Measurements from ENCODE around the gene EHMT1.
"Not testable (repeated sequence)": the region's sequence is repeated elsewhere in the genome, so short reads cannot be mapped to it uniquely, and the experiment has no call there.

Gene EHMT1

GRCh38 chr9:137721479-137721878 lies 102.7 kb downstream of the EHMT1 start:
- DNase-seq: no peak

GRCh38 chr9:137721899-137722298 lies 103.1 kb downstream of the EHMT1 start:
- no peak for DNase-seq

- no peak for DNase-seq
Measured at GRCh38 chr9:137722481-137722880, 103.7 kb downstream of the EHMT1 start.

GRCh38 chr9:137723356-137723755 lies 104.6 kb downstream of the EHMT1 start:
- not testable (repeated sequence) for DNase-seq

- no peak for DNase-seq
Measured at GRCh38 chr9:137723783-137724445, 105.1 kb downstream of the EHMT1 start.

GRCh38 chr9:137724818-137725240 lies 106.0 kb downstream of the EHMT1 start:
- no peak for DNase-seq

GRCh38 chr9:137725598-137725997 lies 106.8 kb downstream of the EHMT1 start:
- DNase-seq: no peak

GRCh38 chr9:137726336-137726735 lies 107.5 kb downstream of the EHMT1 start:
- not testable (repeated sequence) for DNase-seq

- DNase-seq: no peak
Measured at GRCh38 chr9:137726764-137727163, 108.0 kb downstream of the EHMT1 start.

- no peak for DNase-seq
Measured at GRCh38 chr9:137727716-137728115, 108.9 kb downstream of the EHMT1 start.

- no peak for DNase-seq
Measured at GRCh38 chr9:137728444-137729311, 109.9 kb downstream of the EHMT1 start.

- DNase-seq: no peak
Measured at GRCh38 chr9:137731216-137731946, 112.6 kb downstream of the EHMT1 start.

GRCh38 chr9:137731947-137732813 lies 113.4 kb downstream of the EHMT1 start:
- no peak for DNase-seq

GRCh38 chr9:137733429-137733828 lies 114.6 kb downstream of the EHMT1 start:
- DNase-seq: no peak

GRCh38 chr9:137734181-137734580 lies 115.4 kb downstream of the EHMT1 start:
- DNase-seq: no peak

- not testable (repeated sequence) for DNase-seq
Measured at GRCh38 chr9:137738182-137738696, 119.4 kb downstream of the EHMT1 start.

- DNase-seq: no peak
Measured at GRCh38 chr9:137738703-137739102, 119.9 kb downstream of the EHMT1 start.

- peak; percentile 33 for DNase-seq
Measured at GRCh38 chr9:137739371-137740309, 120.8 kb downstream of the EHMT1 start.

- DNase-seq: peak; percentile 84
Measured at GRCh38 chr9:137740312-137740711, 121.5 kb downstream of the EHMT1 start.

GRCh38 chr9:137741330-137741729 lies 122.5 kb downstream of the EHMT1 start:
- no peak for DNase-seq

- DNase-seq: no peak
Measured at GRCh38 chr9:137742698-137743097, 123.9 kb downstream of the EHMT1 start.

Data from DMS79 (cell line).